ENCODE data around the gene UBE2D2. TPM values are rescaled to one million over a fixed set of nuclear protein-coding genes. Genes with fewer than 3 reads are reported as not detected.
A peak's percentile ranks its signal among the peaks of the same experiment; 100 is the strongest.

Gene UBE2D2
- total and polyA plus RNA-seq, 2 of the 4 experiments (the other 2 are of a cell fraction) = 26.9 to 35.7 TPM

DNA sequence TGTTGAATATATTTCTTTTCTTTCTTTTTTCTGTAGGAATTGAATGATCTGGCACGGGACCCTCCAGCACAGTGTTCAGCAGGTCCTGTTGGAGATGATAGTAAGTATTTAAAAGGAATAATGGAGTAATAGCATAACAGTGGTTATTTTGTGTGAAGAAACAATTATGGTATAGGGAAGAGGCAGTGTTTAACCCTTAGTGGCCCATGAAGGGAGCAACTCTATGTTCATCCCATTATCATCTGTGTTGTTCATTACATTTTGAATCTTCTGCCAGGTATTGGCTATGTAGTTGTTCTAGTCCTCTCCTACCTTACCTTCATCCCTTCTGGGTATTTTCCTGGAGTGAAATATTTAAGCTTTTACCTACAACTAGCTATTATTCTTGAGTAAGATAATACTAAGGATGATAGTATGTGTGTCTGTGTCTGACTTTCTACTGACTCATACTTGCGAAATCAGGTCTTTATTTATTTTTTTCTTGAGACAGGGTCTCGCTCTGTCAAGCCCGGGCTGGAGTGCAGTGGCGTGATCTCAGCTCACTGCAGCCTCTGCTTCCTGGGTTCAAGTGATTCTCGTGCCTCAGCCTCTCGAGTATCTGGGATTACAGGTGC is 39.3 kb downstream of the UBE2D2 start:
- Histone ChIP-seq H2BK5ac (ENCODE audit: low read depth, low read length, poor library complexity, severe bottlenecking) (peak overlapping the region; percentile 91), H3K79me1 (ENCODE audit: low read depth in 1 of 2, low read length in 2 of 2) (peaks cover 12 to 57% of the 10 kb centered on the region in 2 experiments), H4K5ac (ENCODE audit: low read depth, low read length) (no peak overlapping the region), H3K14ac (replicated peaks; ENCODE audit: low read depth, low read length) (no peak overlapping the region), H4K8ac (ENCODE audit: low read depth in 2 of 2, low read length in 2 of 2) (no peak overlapping the region), H3K4me3 (ENCODE audit: insufficient read depth, low read depth, low read length) (no peak overlapping the region), H3K4me1 (ENCODE audit: control insufficient read depth, insufficient read depth, low read length) (peaks cover 5% of the 10 kb centered on the region; the same call in 1 of the 2 replicates), H3K23ac (ENCODE audit: low read depth, low read length) (0 out of 2 replicates have a peak overlapping the region, but pooled peaks have one; percentile 41), H3K27me3 (ENCODE audit: control insufficient read depth, insufficient read depth, low read length) (no peaks in the 10 kb centered on the region), H3K27ac (ENCODE audit: insufficient read depth, low read length) (peak overlapping the region; percentile 49; the same call in 1 of the 2 replicates), H3K18ac (ENCODE audit: low read depth, low read length) (peak overlapping the region; percentile 35; the same call in 1 of the 2 replicates), H2AFZ (replicated peaks; ENCODE audit: low read length, poor library complexity) (no peak overlapping the region), H3K56ac (ENCODE audit: extremely low read depth, insufficient read depth, low read length) (no peak overlapping the region), H3K36me3 (ENCODE audit: control insufficient read depth, insufficient read depth, low read length) (peaks cover 27% of the 10 kb centered on the region), H4K20me1 (ENCODE audit: insufficient read depth, low read length) (peaks cover 19% of the 10 kb centered on the region), H2BK15ac (ENCODE audit: low read depth, low read length) (no peak overlapping the region), H2AK9ac (replicated peaks; ENCODE audit: low read depth, low read length, poor library complexity) (no peak overlapping the region), H2AK5ac (ENCODE audit: low read depth, low read length) (no peak overlapping the region), H3K9ac (ENCODE audit: low read depth, low read length) (no peak overlapping the region), H2BK20ac (ENCODE audit: low read depth, low read length) (no peak overlapping the region), H3K9me1 (ENCODE audit: insufficient read depth, low read length) (peaks cover 5% of the 10 kb centered on the region; the same call in 1 of the 2 replicates), H3K4ac (ENCODE audit: low read depth, low read length) (no peak overlapping the region), H3K4me2 (ENCODE audit: low read depth, low read length) (peak overlapping the region; percentile 75; the same call in 1 of the 2 replicates), H3K9me3 (ENCODE audit: control insufficient read depth, insufficient read depth, low read length) (no peaks in the 10 kb centered on the region), H4K91ac (ENCODE audit: insufficient read depth, low read depth, low read length) (no peak overlapping the region), H2BK120ac (ENCODE audit: low read depth, low read length) (no peak overlapping the region)
- CTCF ChIA-PET = no interaction called here
- intact Hi-C loops (cut with micrococcal nuclease) (no loop called here), dilution Hi-C loops (cut with HindIII; ENCODE audit: low sequenced_read_pairs, unreplicated experiment) (no loop called here), in situ Hi-C loops (cut with MboI; ENCODE audit: low sequenced_read_pairs) (no loop called here)
- BruUV-seq (replicated peaks) = no TSS peak
- TF ChIP-seq NFE2L2 (IDR thresholded peaks at IDR 0.05; ENCODE audit: low read depth, low read length) (no peak), FOS (IDR thresholded peaks at IDR 0.05; ENCODE audit: low read depth, low read length) (peak; percentile 76; the same call in 1 of the 2 replicates), SMC3 (IDR thresholded peaks at IDR 0.05; ENCODE audit: low read depth, low read length) (no peak), RCOR1 (IDR thresholded peaks at IDR 0.05; ENCODE audit: insufficient replicate concordance, low read length) (peak; percentile 61), RAD21 (IDR thresholded peaks at IDR 0.05; ENCODE audit: low read length) (no peak), CEBPB (IDR thresholded peaks at IDR 0.05; ENCODE audit: low read depth, low read length) (peak; percentile 95)
- DNase-seq = peak; percentile 86
- POLR2A ChIA-PET (ENCODE audit: unreplicated experiment) = no interaction called here
- peak; percentile 91 for ATAC-seq (ENCODE audit: low read depth)
- WGBS, 2 experiments (ENCODE audit: extremely low coverage in 2 of 2, insufficient read length in 1 of 2) = 0% methylated on average over 4 of the region's 7 CpGs; no CpG with 5 or more reads in 1 of the 2 experiments
